ENCODE measurements around the gene AADAC.
"Not testable (repeated sequence)": the region's sequence is repeated elsewhere in the genome, so short reads cannot be mapped to it uniquely, and the experiment has no call there.

Gene AADAC

GRCh38 chr3:151813799-151814198 is at the start of gene AADAC:
AADAC (plus strand) TSS chr3:151814116; CDS start chr3:151814163, 47 bp downstream.
- H3K9me3 ChIP-seq (ENCODE audit: low read length) = peaks cover 2% of the 10 kb centered on the region
- H3K4me1 ChIP-seq (ENCODE audit: insufficient read depth, low read length) = no peaks in the 10 kb centered on the region
- no peak within 1 kb of the TSS for H3K4me3 ChIP-seq (ENCODE audit: low read length)
- no peak within 1 kb of the TSS for H2AFZ ChIP-seq (ENCODE audit: low read depth, low read length)
- H3K36me3 ChIP-seq (ENCODE audit: insufficient read depth, low read length) = no peaks in the 10 kb centered on the region
- H3K27me3 ChIP-seq (ENCODE audit: insufficient read depth, low read length) = no peaks in the 10 kb centered on the region

GRCh38 chr3:151764699-151765098 is 49.2 kb upstream of the AADAC start:
- H2AFZ ChIP-seq (ENCODE audit: low read depth, low read length); H3K4me3 ChIP-seq (ENCODE audit: low read length); H3K36me3 ChIP-seq (ENCODE audit: insufficient read depth, low read length); H3K27me3 ChIP-seq (ENCODE audit: insufficient read depth, low read length); H3K9me3 ChIP-seq (ENCODE audit: low read length); H3K4me1 ChIP-seq (ENCODE audit: insufficient read depth, low read length): not testable (repeated sequence)

- no peaks in the 10 kb centered on the region for H3K4me1 ChIP-seq (ENCODE audit: insufficient read depth, low read length)
- no peaks in the 10 kb centered on the region for H3K9me3 ChIP-seq (ENCODE audit: low read length)
- no peaks in the 10 kb centered on the region for H3K36me3 ChIP-seq (ENCODE audit: insufficient read depth, low read length)
- no peaks in the 10 kb centered on the region for H3K27me3 ChIP-seq (ENCODE audit: insufficient read depth, low read length)
- H3K4me3 ChIP-seq (ENCODE audit: low read length) = no peak overlapping the region
- H2AFZ ChIP-seq (ENCODE audit: low read depth, low read length) = no peak overlapping the region
Measured at GRCh38 chr3:151765685-151766084, 48.2 kb upstream of the AADAC start.

GRCh38 chr3:151766454-151766853 is 47.5 kb upstream of the AADAC start:
- H3K9me3 ChIP-seq (ENCODE audit: low read length) = no peaks in the 10 kb centered on the region
- peaks cover 4% of the 10 kb centered on the region for H3K4me1 ChIP-seq (ENCODE audit: insufficient read depth, low read length)
- no peaks in the 10 kb centered on the region for H3K36me3 ChIP-seq (ENCODE audit: insufficient read depth, low read length)
- no peak overlapping the region for H2AFZ ChIP-seq (ENCODE audit: low read depth, low read length)
- H3K27me3 ChIP-seq (ENCODE audit: insufficient read depth, low read length) = no peaks in the 10 kb centered on the region
- H3K4me3 ChIP-seq (ENCODE audit: low read length) = no peak overlapping the region

- Histone ChIP-seq H3K27me3 (ENCODE audit: insufficient read depth, low read length) (no peaks in the 10 kb centered on the region), H3K4me3 (ENCODE audit: low read length) (no peak overlapping the region), H3K36me3 (ENCODE audit: insufficient read depth, low read length) (no peaks in the 10 kb centered on the region), H2AFZ (ENCODE audit: low read depth, low read length) (no peak overlapping the region), H3K9me3 (ENCODE audit: low read length) (no peaks in the 10 kb centered on the region), H3K4me1 (ENCODE audit: insufficient read depth, low read length) (peaks cover 4% of the 10 kb centered on the region)
Measured at GRCh38 chr3:151768393-151768930, 45.5 kb upstream of the AADAC start.

GRCh38 chr3:151769175-151769574 is 44.7 kb upstream of the AADAC start:
- H3K4me1 ChIP-seq (ENCODE audit: insufficient read depth, low read length) = peaks cover 4% of the 10 kb centered on the region
- H3K4me3 ChIP-seq (ENCODE audit: low read length) = no peak overlapping the region
- H3K27me3 ChIP-seq (ENCODE audit: insufficient read depth, low read length) = no peaks in the 10 kb centered on the region
- no peaks in the 10 kb centered on the region for H3K36me3 ChIP-seq (ENCODE audit: insufficient read depth, low read length)
- no peak overlapping the region for H2AFZ ChIP-seq (ENCODE audit: low read depth, low read length)
- H3K9me3 ChIP-seq (ENCODE audit: low read length) = no peaks in the 10 kb centered on the region

GRCh38 chr3:151770956-151771355 is 43.0 kb upstream of the AADAC start:
- no peaks in the 10 kb centered on the region for H3K9me3 ChIP-seq (ENCODE audit: low read length)
- peaks cover 4% of the 10 kb centered on the region for H3K4me1 ChIP-seq (ENCODE audit: insufficient read depth, low read length)
- H3K4me3 ChIP-seq (ENCODE audit: low read length) = no peak overlapping the region
- H3K36me3 ChIP-seq (ENCODE audit: insufficient read depth, low read length) = no peaks in the 10 kb centered on the region
- no peak overlapping the region for H2AFZ ChIP-seq (ENCODE audit: low read depth, low read length)
- no peaks in the 10 kb centered on the region for H3K27me3 ChIP-seq (ENCODE audit: insufficient read depth, low read length)

- Histone ChIP-seq H3K27me3 (ENCODE audit: insufficient read depth, low read length) (no peaks in the 10 kb centered on the region), H3K4me1 (ENCODE audit: insufficient read depth, low read length) (peaks cover 4% of the 10 kb centered on the region), H3K9me3 (ENCODE audit: low read length) (no peaks in the 10 kb centered on the region), H3K4me3 (ENCODE audit: low read length) (no peak overlapping the region), H2AFZ (ENCODE audit: low read depth, low read length) (no peak overlapping the region), H3K36me3 (ENCODE audit: insufficient read depth, low read length) (no peaks in the 10 kb centered on the region)
Measured at GRCh38 chr3:151772825-151773480, 41.0 kb upstream of the AADAC start.

- Histone ChIP-seq H3K27me3 (ENCODE audit: insufficient read depth, low read length) (no peaks in the 10 kb centered on the region), H3K4me1 (ENCODE audit: insufficient read depth, low read length) (peaks cover 4% of the 10 kb centered on the region), H3K9me3 (ENCODE audit: low read length) (no peaks in the 10 kb centered on the region), H2AFZ (ENCODE audit: low read depth, low read length) (no peak overlapping the region), H3K36me3 (ENCODE audit: insufficient read depth, low read length) (no peaks in the 10 kb centered on the region), H3K4me3 (ENCODE audit: low read length) (no peak overlapping the region)
Measured at GRCh38 chr3:151774235-151774634, 39.7 kb upstream of the AADAC start.

- no peak overlapping the region for H3K4me3 ChIP-seq (ENCODE audit: low read length)
- no peak overlapping the region for H2AFZ ChIP-seq (ENCODE audit: low read depth, low read length)
- peaks cover 4% of the 10 kb centered on the region for H3K4me1 ChIP-seq (ENCODE audit: insufficient read depth, low read length)
- no peaks in the 10 kb centered on the region for H3K9me3 ChIP-seq (ENCODE audit: low read length)
- H3K36me3 ChIP-seq (ENCODE audit: insufficient read depth, low read length) = no peaks in the 10 kb centered on the region
- no peaks in the 10 kb centered on the region for H3K27me3 ChIP-seq (ENCODE audit: insufficient read depth, low read length)
Measured at GRCh38 chr3:151774910-151775309, 39.0 kb upstream of the AADAC start.

- no peak overlapping the region for H2AFZ ChIP-seq (ENCODE audit: low read depth, low read length)
- H3K36me3 ChIP-seq (ENCODE audit: insufficient read depth, low read length) = no peaks in the 10 kb centered on the region
- H3K4me1 ChIP-seq (ENCODE audit: insufficient read depth, low read length) = peaks cover 4% of the 10 kb centered on the region
- no peak overlapping the region for H3K4me3 ChIP-seq (ENCODE audit: low read length)
- H3K27me3 ChIP-seq (ENCODE audit: insufficient read depth, low read length) = no peaks in the 10 kb centered on the region
- H3K9me3 ChIP-seq (ENCODE audit: low read length) = no peaks in the 10 kb centered on the region
Measured at GRCh38 chr3:151775314-151776258, 38.3 kb upstream of the AADAC start.

GRCh38 chr3:151776259-151776740 is 37.6 kb upstream of the AADAC start:
- Histone ChIP-seq H2AFZ (ENCODE audit: low read depth, low read length) (no peak overlapping the region), H3K36me3 (ENCODE audit: insufficient read depth, low read length) (no peaks in the 10 kb centered on the region), H3K4me3 (ENCODE audit: low read length) (no peak overlapping the region), H3K9me3 (ENCODE audit: low read length) (no peaks in the 10 kb centered on the region), H3K27me3 (ENCODE audit: insufficient read depth, low read length) (no peaks in the 10 kb centered on the region), H3K4me1 (ENCODE audit: insufficient read depth, low read length) (no peaks in the 10 kb centered on the region)

GRCh38 chr3:151777880-151778279 is 36.0 kb upstream of the AADAC start:
- H3K4me1 ChIP-seq (ENCODE audit: insufficient read depth, low read length) = no peaks in the 10 kb centered on the region
- H3K27me3 ChIP-seq (ENCODE audit: insufficient read depth, low read length) = no peaks in the 10 kb centered on the region
- H3K4me3 ChIP-seq (ENCODE audit: low read length) = no peak overlapping the region
- no peaks in the 10 kb centered on the region for H3K36me3 ChIP-seq (ENCODE audit: insufficient read depth, low read length)
- no peaks in the 10 kb centered on the region for H3K9me3 ChIP-seq (ENCODE audit: low read length)
- H2AFZ ChIP-seq (ENCODE audit: low read depth, low read length) = no peak overlapping the region
